ENCODE data around the gene MAL.
"Not testable (repeated sequence)": the region's sequence is repeated elsewhere in the genome, so short reads cannot be mapped to it uniquely, and the experiment has no call there.

The MAL gene

DNA sequence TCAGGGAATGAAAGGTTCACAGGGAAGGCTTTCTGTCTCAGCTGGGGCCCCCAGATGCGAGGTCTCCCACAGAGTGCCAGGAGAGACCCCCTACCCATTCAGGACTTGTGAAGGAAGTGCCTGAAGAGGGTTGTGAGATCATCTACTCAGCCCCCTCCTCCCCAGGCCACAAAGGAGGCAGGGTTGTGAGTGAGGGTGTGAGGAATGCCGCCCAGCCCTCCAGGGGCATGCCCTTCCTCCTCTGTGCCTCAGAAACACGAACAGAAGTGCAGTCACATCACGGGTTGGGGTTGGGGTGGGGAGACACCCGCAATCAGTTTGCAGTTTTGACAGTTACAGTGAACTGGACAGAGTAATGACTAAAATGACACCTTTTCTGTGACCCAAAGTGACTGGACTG lies 5.0 kb downstream of the MAL start:
- no peak overlapping the region for H3K4me3 ChIP-seq (ENCODE audit: low read length)
- TF ChIP-seq ZNF274 (IDR thresholded peaks at IDR 0.05; ENCODE audit: low read depth, low read length): no peak

DNA sequence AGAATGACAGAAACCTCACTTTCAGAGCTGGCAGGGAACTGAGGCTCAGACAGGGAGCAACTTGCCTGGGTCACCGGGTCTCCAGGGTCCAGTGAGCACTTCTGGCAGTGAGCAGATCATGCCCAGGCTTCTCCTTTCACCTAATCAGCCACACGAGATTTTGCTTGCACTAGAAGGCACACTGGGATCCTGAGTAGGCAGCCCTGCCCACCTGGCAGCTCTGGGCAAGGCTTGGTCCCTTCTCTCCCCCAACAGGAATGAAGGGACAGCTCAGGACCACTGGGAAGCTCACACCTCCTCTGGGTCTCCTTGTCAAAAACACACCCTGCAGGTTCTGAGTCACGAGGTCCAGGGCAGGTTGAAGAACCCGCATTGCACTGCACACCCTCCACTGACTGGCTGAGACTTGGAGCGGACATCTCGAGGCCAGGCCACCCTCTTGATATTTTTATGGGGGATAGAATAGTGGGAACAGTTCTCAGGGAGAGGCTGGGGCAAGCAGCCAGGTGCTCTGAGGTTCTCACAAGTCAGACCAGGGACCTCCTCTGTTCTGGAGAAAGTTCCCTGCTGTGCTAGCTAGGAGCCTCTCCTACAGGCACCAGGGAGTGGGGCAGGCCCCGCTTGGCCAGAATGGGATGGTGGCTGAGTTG lies 5.7 kb downstream of the MAL start:
- H3K4me3 ChIP-seq (ENCODE audit: low read length): no peak overlapping the region
- TF ChIP-seq ZNF274 (IDR thresholded peaks at IDR 0.05; ENCODE audit: low read depth, low read length): no peak

DNA sequence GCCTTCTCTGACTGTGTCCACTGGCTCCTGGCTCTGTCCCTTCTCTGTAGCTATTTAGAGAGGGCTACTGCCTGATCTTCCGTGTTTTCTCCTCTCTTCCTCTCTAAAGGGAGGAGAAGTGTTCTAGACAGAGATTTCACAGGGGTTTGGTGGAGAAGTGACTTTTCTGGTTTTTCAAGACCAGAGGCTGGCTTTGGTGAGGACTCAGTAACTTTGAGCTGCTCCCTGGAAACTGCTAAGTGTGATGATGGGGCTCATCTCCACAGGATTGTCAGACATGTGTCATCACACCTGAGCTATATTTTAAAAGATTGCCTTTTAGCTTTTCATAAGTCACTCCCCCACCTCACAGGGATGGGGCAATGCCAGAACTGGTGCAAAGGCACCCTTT lies 6.2 kb downstream of the MAL start:
- TF ChIP-seq ZNF274 (IDR thresholded peaks at IDR 0.05; ENCODE audit: low read depth, low read length): no peak
- H3K4me3 ChIP-seq (ENCODE audit: low read length): no peak overlapping the region

GRCh38 chr2:95032341-95032740 lies 6.8 kb downstream of the MAL start:
- no peak overlapping the region for H3K4me3 ChIP-seq (ENCODE audit: low read length)
- TF ChIP-seq ZNF274 (IDR thresholded peaks at IDR 0.05; ENCODE audit: low read depth, low read length): no peak

DNA sequence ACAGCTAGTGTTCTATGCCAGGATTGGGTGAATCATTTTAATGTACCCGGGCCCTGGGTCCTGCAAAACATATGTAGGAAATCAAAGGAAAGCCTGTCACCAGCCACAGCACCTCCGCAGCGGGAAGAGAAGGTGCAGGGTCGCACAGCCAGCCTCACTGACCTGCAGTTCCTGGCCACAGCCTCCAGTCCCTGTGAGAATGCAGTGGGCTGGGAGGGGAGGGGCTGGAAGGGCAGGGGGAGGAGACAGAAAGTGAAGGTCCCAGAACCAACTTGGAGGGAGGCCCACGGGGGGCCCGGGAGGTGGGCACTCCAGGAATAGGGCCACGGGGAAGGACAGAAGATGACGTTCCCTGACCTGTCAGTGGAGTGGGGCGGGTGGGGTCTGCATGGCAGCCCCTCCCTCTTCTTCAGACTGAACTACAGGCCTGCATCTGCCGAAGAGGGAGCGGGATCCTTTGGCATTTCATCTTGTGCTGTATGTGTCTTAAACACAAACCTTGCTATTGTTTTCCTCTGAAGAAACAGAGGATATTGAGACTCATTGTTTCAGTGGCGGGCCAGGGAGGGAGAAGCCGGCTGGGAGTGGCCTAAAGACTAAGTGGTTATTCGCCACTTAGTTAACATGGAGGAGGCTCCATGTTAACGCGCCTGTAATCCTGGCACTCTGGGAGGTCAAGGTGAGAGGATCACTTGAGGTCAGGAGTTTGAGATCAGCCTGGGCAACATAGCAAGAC lies 7.5 kb downstream of the MAL start:
- TF ChIP-seq ZNF274 (IDR thresholded peaks at IDR 0.05; ENCODE audit: low read depth, low read length): no peak
- H3K4me3 ChIP-seq (ENCODE audit: low read length): no peak overlapping the region

GRCh38 chr2:95034221-95034620 lies 8.7 kb downstream of the MAL start:
- no peak overlapping the region for H3K4me3 ChIP-seq (ENCODE audit: low read length)
- no peak for TF ChIP-seq ZNF274 (IDR thresholded peaks at IDR 0.05; ENCODE audit: low read depth, low read length)

DNA sequence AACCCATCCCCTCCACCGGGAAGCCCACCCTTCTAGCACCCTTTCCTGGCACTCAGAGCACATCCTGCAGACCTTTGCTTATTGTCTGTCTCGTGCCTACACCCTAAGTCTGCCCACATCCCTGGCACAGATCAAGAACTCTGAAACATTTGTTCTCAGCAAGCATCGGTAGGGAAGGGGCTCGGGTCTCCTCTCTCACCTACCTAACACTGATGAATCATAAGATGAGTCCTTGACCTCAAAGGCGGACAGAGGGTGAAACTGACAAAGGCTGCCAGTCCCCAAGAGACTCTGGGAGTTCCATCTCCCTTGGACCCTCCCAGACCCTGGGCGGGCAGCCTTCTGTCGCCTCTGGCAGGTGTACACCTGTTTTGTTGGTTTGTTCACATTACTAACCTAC lies 9.3 kb downstream of the MAL start:
- TF ChIP-seq ZNF274 (IDR thresholded peaks at IDR 0.05; ENCODE audit: low read depth, low read length): no peak
- H3K4me3 ChIP-seq (ENCODE audit: low read length): no peak overlapping the region

DNA sequence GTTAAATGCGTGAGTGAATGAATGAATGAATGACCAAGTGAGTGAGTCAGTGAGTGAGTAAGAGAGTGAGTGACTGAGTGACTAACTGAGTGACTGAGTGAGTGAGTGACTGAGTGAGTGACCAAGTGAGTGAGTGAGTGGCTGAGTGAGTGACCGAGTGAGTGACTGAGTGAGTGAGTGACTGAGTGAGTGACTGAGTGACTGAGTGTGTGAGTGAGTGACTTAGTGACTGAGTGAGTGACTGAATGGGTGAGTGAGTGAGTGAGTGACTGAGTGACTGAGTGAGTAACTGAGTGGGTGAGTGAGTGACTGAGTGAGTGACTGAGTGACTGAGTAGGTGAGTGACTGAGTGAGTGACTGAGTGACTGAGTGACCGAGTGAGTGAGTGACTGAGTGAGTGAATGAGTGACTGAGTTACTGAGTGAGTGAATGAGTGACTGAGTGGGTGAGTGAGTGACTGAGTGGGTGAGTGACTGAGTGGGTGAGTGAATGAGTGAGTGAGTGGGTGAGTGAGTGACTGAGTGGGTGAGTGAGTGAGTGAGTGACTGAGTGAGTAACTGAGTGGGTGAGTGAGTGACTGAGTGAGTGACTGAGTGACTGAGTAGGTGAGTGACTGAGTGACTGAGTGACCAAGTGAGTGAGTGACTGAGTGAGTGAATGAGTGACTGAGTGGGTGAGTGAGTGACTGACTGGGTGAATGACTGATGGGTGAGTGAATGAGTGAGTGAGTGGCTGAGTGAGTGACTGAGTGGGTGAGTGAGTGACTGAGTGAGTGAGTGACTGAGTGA lies 11.3 kb downstream of the MAL start:
- no peak for TF ChIP-seq ZNF274 (IDR thresholded peaks at IDR 0.05; ENCODE audit: low read depth, low read length)
- no peak overlapping the region for H3K4me3 ChIP-seq (ENCODE audit: low read length)

DNA sequence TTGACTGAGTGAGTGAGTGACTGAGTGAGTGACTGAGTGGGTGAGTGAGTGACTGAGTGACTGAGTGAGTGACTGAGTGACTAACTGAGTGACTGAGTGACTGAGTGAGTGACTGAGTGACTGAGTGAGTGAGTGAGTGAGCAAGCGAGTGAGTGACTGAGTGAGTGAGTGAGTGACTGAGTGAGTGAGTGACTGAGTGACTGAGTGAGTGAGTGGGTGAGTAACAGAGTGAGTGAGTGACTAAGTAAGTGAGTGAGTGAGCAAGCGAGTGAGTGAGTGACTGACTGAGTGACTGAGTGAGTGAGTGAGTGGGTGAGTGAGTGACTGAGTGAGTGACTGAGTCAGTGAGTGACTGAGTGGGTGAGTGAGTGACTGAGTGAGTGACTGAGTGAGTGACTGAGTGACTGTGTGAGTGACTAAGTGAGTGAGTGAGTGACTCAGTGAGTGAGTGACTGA lies 11.9 kb downstream of the MAL start:
- no peak for TF ChIP-seq ZNF274 (IDR thresholded peaks at IDR 0.05; ENCODE audit: low read depth, low read length)
- H3K4me3 ChIP-seq (ENCODE audit: low read length): no peak overlapping the region

DNA sequence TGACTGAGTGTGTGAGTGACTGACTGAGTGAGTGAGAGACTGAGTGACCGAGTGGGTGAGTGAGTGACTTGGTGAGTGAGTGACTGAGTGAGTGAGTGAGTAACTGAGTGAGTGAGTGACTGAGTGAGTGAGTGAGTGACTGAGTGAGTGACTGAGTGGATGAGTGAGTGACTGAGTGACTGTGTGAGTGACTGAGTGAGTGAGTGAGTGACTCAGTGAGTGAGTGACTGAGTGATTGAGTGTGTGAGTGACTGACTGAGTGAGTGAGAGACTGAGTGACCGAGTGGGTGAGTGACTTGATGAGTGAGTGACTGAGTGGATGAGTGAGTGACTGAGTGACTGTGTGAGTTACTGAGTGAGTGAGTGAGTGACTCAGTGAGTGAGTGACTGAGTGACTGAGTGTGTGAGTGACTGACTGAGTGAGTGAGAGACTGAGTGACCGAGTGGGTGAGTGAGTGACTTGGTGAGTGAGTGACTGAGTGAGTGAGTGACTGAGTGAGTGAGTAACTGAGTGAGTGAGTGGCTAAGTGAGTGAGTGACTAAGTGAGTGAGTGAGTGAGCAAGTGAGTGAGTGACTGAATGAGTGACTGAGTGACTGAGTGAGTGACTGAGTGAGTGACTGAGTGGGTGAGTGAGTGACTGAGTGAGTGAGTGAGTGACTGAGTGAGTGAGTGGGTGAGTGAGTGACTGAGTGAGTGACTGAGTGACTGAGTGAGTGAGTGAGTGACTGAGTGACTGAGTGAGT lies 12.5 kb downstream of the MAL start:
- not testable (repeated sequence) for H3K4me3 ChIP-seq (ENCODE audit: low read length)

DNA sequence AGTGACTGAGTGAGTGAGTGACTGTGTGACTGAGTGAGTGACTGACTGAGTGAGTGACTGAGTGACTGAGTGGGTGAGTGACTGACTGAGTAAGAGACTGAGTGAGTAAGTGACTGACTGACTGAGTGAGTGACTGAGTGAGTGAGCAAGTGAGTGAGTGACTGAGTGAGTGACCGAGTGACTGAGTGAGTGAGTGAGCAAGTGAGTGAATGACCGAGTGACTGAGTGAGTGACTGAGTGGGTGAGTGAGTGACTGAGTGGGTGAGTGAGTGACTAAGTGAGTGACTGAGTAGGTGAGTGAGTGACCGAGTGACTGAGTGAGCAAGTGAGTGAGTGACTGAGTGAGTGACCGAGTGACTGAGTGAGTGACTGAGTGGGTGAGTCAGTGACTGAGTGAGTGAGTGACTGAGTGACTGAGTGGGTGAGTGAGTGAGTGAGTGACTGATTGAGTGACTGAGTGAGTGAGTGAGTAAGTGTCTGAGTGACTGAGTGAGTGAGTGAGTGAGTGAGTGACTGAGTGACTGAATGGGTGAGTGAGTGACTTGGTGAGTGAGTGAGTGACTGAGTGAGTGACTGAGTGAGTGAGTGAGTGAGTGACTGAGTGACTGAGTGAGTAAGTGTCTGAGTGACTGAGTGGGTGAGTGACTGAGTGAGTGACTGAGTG lies 13.3 kb downstream of the MAL start:
- TF ChIP-seq ZNF274 (IDR thresholded peaks at IDR 0.05; ENCODE audit: low read depth, low read length): no peak
- H3K4me3 ChIP-seq (ENCODE audit: low read length): no peak overlapping the region

DNA sequence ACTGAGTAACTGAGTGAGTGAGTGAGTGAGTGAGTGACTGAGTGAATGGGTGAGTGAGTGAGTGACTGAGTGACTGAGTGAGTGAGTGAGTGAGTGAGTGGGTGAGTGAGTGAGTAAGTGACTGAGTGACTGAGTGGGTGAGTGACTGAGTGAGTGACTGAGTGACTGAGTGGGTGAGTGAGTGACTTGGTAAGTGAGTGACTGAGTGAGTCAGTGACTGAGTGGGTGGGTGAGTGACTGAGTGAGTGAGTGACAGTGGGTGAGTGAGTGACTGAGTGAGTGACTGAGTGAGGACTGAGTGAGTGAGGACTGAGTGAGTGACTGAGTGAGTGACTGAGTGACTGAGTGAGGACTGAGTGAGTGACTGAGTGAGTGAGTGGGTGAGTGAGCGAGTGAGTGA lies 13.9 kb downstream of the MAL start:
- no peak overlapping the region for H3K4me3 ChIP-seq (ENCODE audit: low read length)
- TF ChIP-seq ZNF274 (IDR thresholded peaks at IDR 0.05; ENCODE audit: low read depth, low read length): no peak

GRCh38 chr2:95039978-95040377 lies 14.5 kb downstream of the MAL start:
- no peak for TF ChIP-seq ZNF274 (IDR thresholded peaks at IDR 0.05; ENCODE audit: low read depth, low read length)
- no peak overlapping the region for H3K4me3 ChIP-seq (ENCODE audit: low read length)

DNA sequence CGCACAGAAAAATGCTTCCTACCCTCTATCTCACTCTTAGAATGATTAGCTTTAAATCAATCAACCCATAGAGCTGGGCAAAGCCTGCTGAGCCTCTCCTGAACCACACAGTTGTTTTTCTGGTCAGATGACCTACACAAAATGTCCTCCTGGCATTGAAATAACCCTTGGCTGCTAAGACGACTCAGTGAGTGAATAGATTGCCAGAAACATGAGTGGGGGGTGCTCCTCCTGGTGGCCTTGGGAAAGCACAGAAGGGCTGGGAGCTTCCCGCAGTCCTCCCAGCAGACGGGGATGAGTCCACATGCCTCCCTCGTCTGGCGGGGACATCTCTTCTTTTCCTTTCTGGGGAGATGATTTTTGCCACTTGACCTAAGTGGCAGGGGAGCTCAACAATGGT lies 14.9 kb downstream of the MAL start:
- no peak for TF ChIP-seq ZNF274 (IDR thresholded peaks at IDR 0.05; ENCODE audit: low read depth, low read length)
- no peak overlapping the region for H3K4me3 ChIP-seq (ENCODE audit: low read length)
